ENCODE measurements around the gene SCN11A. TPM values are rescaled to one million over a fixed set of nuclear protein-coding genes. Genes with fewer than 3 reads are reported as not detected.

Gene SCN11A
- total RNA-seq, 1 donor from 2014 or later = 0.20 TPM

GRCh38 chr3:39025222-39025970 is 26.3 kb downstream of the SCN11A start:
- no peak overlapping the region for H3K27ac Mint-ChIP-seq (ENCODE audit: unreplicated experiment)
- H3K4me3 Mint-ChIP-seq (ENCODE audit: unreplicated experiment) = no peak overlapping the region
- H3K36me3 Mint-ChIP-seq (ENCODE audit: low read depth, unreplicated experiment) = no peaks in the 10 kb centered on the region
- Histone ChIP-seq H3K36me3 (ENCODE audit: insufficient read depth, low read length) (no peaks in the 10 kb centered on the region), H3K27ac (ENCODE audit: low read depth, low read length) (no peak overlapping the region), H3K79me2 (ENCODE audit: insufficient read depth, low read length) (no peaks in the 10 kb centered on the region), H3K4me3 (ENCODE audit: insufficient read depth, low read depth, low read length) (no peak overlapping the region), H3K4me1 (ENCODE audit: insufficient read depth, low read length) (no peaks in the 10 kb centered on the region), H3K27me3 (ENCODE audit: insufficient read depth, low read length) (peaks cover 4% of the 10 kb centered on the region), H3K9ac (ENCODE audit: low read length) (no peak overlapping the region), H4K20me1 (ENCODE audit: insufficient read depth, low read length) (no peaks in the 10 kb centered on the region), H3K4me2 (ENCODE audit: low read length) (no peak overlapping the region), H3K9me3 (ENCODE audit: insufficient read depth, low read depth, low read length) (no peaks in the 10 kb centered on the region), H2AFZ (ENCODE audit: low read depth, low read length) (no peak overlapping the region)
- no peak for TF ChIP-seq EZH2 (IDR thresholded peaks at IDR 0.05; ENCODE audit: insufficient read depth, low read length)
- peaks cover 15% of the 10 kb centered on the region for H3K27me3 Mint-ChIP-seq (ENCODE audit: low read depth, unreplicated experiment)
- peaks cover 2% of the 10 kb centered on the region for H3K9me3 Mint-ChIP-seq (ENCODE audit: unreplicated experiment)
- DNase-seq (ENCODE audit: low read depth) (peak; percentile 14), FAIRE-seq (no peak)
- no peaks in the 10 kb centered on the region for H3K4me1 Mint-ChIP-seq (ENCODE audit: low read depth, unreplicated experiment)

- Mint-ChIP-seq H3K4me3 (ENCODE audit: unreplicated experiment) (no peak overlapping the region), H3K27me3 (ENCODE audit: low read depth, unreplicated experiment) (peaks cover 15% of the 10 kb centered on the region), H3K4me1 (ENCODE audit: low read depth, unreplicated experiment) (no peaks in the 10 kb centered on the region), H3K9me3 (ENCODE audit: unreplicated experiment) (peaks cover 2% of the 10 kb centered on the region), H3K27ac (ENCODE audit: unreplicated experiment) (no peak overlapping the region), H3K36me3 (ENCODE audit: low read depth, unreplicated experiment) (no peaks in the 10 kb centered on the region)
- Histone ChIP-seq H3K4me3 (ENCODE audit: insufficient read depth, low read depth, low read length) (no peak overlapping the region), H3K4me2 (ENCODE audit: low read length) (no peak overlapping the region), H3K79me2 (ENCODE audit: insufficient read depth, low read length) (no peaks in the 10 kb centered on the region), H3K36me3 (ENCODE audit: insufficient read depth, low read length) (no peaks in the 10 kb centered on the region), H4K20me1 (ENCODE audit: insufficient read depth, low read length) (no peaks in the 10 kb centered on the region), H3K9me3 (ENCODE audit: insufficient read depth, low read depth, low read length) (no peaks in the 10 kb centered on the region), H3K27me3 (ENCODE audit: insufficient read depth, low read length) (no peaks in the 10 kb centered on the region), H3K9ac (ENCODE audit: low read length) (no peak overlapping the region), H3K4me1 (ENCODE audit: insufficient read depth, low read length) (no peaks in the 10 kb centered on the region), H2AFZ (ENCODE audit: low read depth, low read length) (no peak overlapping the region), H3K27ac (ENCODE audit: low read depth, low read length) (no peak overlapping the region)
- TF ChIP-seq EZH2 (IDR thresholded peaks at IDR 0.05; ENCODE audit: insufficient read depth, low read length) (no peak), CTCF (IDR thresholded peaks at IDR 0.05; ENCODE audit: insufficient read depth, low read depth, low read length) (no peak)
- FAIRE-seq = no peak
- DNase-seq (ENCODE audit: low read depth) = no peak
These were observed 27.2 kb downstream of the SCN11A start for GRCh38 chr3:39024497-39024896.

- Histone ChIP-seq H3K4me1 (ENCODE audit: insufficient read depth, low read length) (no peaks in the 10 kb centered on the region), H3K9me3 (ENCODE audit: insufficient read depth, low read depth, low read length) (no peaks in the 10 kb centered on the region), H3K27me3 (ENCODE audit: insufficient read depth, low read length) (no peaks in the 10 kb centered on the region), H3K36me3 (ENCODE audit: insufficient read depth, low read length) (no peaks in the 10 kb centered on the region), H3K9ac (ENCODE audit: low read length) (no peak overlapping the region), H4K20me1 (ENCODE audit: insufficient read depth, low read length) (no peaks in the 10 kb centered on the region), H2AFZ (ENCODE audit: low read depth, low read length) (no peak overlapping the region), H3K79me2 (ENCODE audit: insufficient read depth, low read length) (no peaks in the 10 kb centered on the region), H3K4me2 (ENCODE audit: low read length) (no peak overlapping the region), H3K4me3 (ENCODE audit: insufficient read depth, low read depth, low read length) (no peak overlapping the region), H3K27ac (ENCODE audit: low read depth, low read length) (no peak overlapping the region)
- Mint-ChIP-seq H3K36me3 (ENCODE audit: low read depth, unreplicated experiment) (no peaks in the 10 kb centered on the region), H3K4me1 (ENCODE audit: low read depth, unreplicated experiment) (no peaks in the 10 kb centered on the region), H3K4me3 (ENCODE audit: unreplicated experiment) (no peak overlapping the region), H3K27me3 (ENCODE audit: low read depth, unreplicated experiment) (peaks cover 7% of the 10 kb centered on the region), H3K27ac (ENCODE audit: unreplicated experiment) (no peak overlapping the region), H3K9me3 (ENCODE audit: unreplicated experiment) (peaks cover 2% of the 10 kb centered on the region)
- no peak for FAIRE-seq
- TF ChIP-seq EZH2 (IDR thresholded peaks at IDR 0.05; ENCODE audit: insufficient read depth, low read length) (no peak), CTCF (IDR thresholded peaks at IDR 0.05; ENCODE audit: insufficient read depth, low read depth, low read length) (no peak)
- no peak for DNase-seq (ENCODE audit: low read depth)
These were observed 29.5 kb downstream of the SCN11A start for GRCh38 chr3:39022286-39022630.

Measured in astrocyte (in vitro differentiated cells and primary cell).